RWPE1 (cell line): Measurements from ENCODE around the gene PPCDC.

Source experiments
- CTCF ChIA-PET: fragments of 350-600 bp; sonication (Branson Sonifier 250); formaldehyde crosslinking; extraction: SDS; loops from one replicate; lab custom pipeline; 2021; lab: Yijun Ruan, JAX
- POLR2A ChIA-PET: fragments of 400-600 bp; formaldehyde crosslinking; extraction: SDS; loops from one replicate; lab custom pipeline; 2020; ENCODE audit warnings: antibody characterized with exemption; ENCODE audit not compliant: low non-redundant PET; lab: Yijun Ruan, JAX
- DNase-seq: peaks from one replicate; pipeline ENCODE4 v3.0.0; 2012; ENCODE audit warnings: low spot score
- H3K27ac ChIP-seq: fragments of 450-650 bp; 2 replicates; pipeline ENCODE4 v1.5.1; 2017
- TF ChIP-seq, protein P1 (sequence below): fragments of 450-650 bp; conservative IDR thresholded peaks from 2 replicates; pipeline ENCODE4 v1.5.1; 2017; ENCODE audit warnings: low read depth, mild to moderate bottlenecking

The PPCDC gene

GRCh38 chr15:75029378-75030022 is 6.1 kb downstream of the PPCDC start:
- H3K27ac ChIP-seq: peak overlapping the region; percentile 90
- TF ChIP-seq, protein P1, sequence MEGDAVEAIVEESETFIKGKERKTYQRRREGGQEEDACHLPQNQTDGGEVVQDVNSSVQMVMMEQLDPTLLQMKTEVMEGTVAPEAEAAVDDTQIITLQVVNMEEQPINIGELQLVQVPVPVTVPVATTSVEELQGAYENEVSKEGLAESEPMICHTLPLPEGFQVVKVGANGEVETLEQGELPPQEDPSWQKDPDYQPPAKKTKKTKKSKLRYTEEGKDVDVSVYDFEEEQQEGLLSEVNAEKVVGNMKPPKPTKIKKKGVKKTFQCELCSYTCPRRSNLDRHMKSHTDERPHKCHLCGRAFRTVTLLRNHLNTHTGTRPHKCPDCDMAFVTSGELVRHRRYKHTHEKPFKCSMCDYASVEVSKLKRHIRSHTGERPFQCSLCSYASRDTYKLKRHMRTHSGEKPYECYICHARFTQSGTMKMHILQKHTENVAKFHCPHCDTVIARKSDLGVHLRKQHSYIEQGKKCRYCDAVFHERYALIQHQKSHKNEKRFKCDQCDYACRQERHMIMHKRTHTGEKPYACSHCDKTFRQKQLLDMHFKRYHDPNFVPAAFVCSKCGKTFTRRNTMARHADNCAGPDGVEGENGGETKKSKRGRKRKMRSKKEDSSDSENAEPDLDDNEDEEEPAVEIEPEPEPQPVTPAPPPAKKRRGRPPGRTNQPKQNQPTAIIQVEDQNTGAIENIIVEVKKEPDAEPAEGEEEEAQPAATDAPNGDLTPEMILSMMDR: peak; percentile 95
- CTCF ChIA-PET: interaction anchor here (0.6 to 4.3 kb wide), 14 partner anchors 18 to 277 kb away, joined by 3 to 134 read pairs (median 3); partner anchors contain the start of genes C15orf39 and RPP25
- DNase-seq: peak; percentile 92
- POLR2A ChIA-PET: interaction anchor here (1.4 to 1.5 kb wide), 2 partner anchors 172 to 175 kb away, joined by 3 to 5 read pairs; partner anchors contain the start of gene C15orf39

DNA sequence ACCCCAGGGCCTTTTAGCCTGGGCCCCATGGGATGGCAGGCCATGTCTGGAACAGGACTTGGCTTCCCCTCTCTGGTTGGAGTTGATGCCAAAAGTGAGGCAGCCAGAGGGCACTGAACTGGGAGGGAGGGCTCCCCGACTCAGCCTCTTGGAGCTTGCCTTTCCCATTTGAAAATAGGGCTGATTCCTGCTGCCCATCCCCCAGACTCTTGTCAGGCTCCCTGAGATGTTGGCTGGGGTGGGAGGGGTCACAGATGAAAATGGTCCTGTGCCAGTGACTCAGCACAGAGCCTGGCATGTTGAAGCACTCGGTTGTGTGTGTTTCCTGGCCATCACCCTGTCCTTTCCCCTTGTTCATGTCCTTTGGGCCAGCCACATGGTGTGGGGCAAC is 6.6 kb downstream of the PPCDC start:
- peak; percentile 52 for DNase-seq
- peak overlapping the region; percentile 90 for H3K27ac ChIP-seq
- CTCF ChIA-PET: interaction anchor here (0.7 to 4.3 kb wide), 8 partner anchors 36 to 245 kb away, joined by 3 to 134 read pairs (median 3); partner anchors contain the start of genes C15orf39 and RPP25
- POLR2A ChIA-PET: interaction anchor here (1.4 to 1.5 kb wide), 2 partner anchors 172 to 174 kb away, joined by 3 to 5 read pairs; partner anchors contain the start of gene C15orf39
- TF ChIP-seq, protein P1: no peak

DNA sequence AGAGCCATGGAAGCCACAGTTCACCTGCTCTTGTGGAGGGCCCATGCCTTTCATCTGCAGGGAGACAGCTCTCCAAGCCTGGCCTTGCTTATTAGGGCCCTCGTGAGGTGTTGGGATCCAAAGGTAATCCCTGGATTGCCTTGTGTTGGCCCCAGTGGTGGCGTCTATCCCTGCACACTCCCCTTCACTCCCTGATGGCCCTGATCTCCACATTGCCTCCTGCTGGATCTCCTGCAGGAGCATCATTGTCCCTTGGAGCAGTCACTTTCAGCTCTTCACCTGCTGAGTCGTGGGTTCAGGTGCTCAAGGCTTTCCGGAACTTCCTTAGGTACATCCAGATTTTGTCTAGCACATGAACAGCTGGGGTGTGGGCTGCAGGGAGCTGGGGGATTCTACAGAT is 7.0 kb downstream of the PPCDC start:
- POLR2A ChIA-PET: no interaction called here
- TF ChIP-seq, protein P1: no peak
- CTCF ChIA-PET: interaction anchor here (0.7 to 4.3 kb wide), 3 partner anchors 38 to 245 kb away, joined by 3 to 134 read pairs (median 5); partner anchors contain the start of gene C15orf39
- H3K27ac ChIP-seq: peak overlapping the region; percentile 90
- DNase-seq: no peak

DNA sequence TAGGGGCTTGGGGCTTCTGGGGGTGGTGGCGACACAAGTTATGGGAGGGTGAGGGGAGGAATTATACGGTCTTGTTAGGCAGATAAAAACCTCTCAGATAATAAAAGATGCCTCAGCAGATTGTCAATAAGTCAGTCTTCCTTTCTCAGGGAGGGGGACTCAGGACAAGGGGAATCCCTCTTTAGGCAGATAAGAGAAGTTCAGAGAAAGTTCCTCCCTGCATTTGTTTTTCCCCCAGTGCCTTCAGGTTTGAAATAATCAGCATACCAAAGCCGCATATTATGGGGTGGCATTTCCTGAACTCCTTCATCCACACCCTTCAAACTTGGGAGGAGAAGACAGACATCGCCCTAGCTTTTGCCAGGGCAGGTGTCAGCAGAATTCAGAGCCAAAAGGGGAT is 8.5 kb downstream of the PPCDC start:
- peak overlapping the region; percentile 90 for H3K27ac ChIP-seq
- TF ChIP-seq, protein P1: no peak
- ChIA-PET CTCF (interaction anchor here (0.8 to 4.3 kb wide), 2 partner anchors 34 to 174 kb away, joined by 3 to 134 read pairs; partner anchors contain the start of gene C15orf39), POLR2A (no interaction called here)
- DNase-seq: no peak

DNA sequence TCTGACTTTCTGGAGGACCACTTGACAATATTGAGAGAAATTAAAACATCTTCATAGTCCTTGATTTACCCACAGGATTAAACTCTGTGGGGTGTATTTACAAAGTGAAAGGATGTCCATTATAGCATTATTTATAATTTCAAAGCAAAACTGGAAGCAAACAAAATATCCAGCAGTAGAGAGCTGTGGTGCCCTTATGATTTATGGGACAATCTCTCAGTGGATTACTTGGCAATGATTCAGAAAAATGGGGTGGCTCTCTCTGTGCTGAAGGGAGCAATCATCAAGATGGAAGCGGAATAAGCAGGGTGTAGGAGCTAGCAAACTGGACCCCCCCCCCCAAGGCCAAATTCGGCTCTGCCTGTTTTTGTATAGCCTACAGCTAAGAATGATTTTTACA is 9.0 kb downstream of the PPCDC start:
- no peak for DNase-seq
- CTCF ChIA-PET: interaction anchor here (4.3 kb wide), 1 partner anchor 173 kb away, joined by 134 read pairs; the partner anchor contains the start of gene C15orf39
- TF ChIP-seq, protein P1: no peak
- POLR2A ChIA-PET: interaction anchor here (0.7 kb wide), 1 partner anchor 8 kb away, joined by 3 read pairs; no protein-coding TSS in a partner anchor
- peak overlapping the region; percentile 90; the same call in 1 of the 2 replicates for H3K27ac ChIP-seq

DNA sequence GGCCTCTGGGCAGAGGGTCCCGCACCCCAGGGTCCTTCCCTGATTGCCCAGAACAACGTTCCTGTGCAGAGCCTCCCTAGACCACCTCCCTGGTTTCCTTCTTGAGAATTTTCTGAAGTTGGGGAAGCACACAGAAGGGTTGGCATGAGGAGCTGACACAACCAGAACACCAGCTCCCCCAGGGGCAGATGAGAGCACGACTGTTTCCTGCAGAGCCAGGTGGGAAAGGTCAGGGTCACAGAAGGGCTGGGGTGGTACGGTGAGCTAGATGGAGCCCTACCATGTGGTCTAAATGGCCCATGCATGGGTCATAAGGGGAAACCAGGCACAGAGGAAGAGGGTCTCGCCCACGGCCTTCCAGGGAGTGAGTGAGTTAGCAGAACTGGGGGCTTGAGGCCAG is 10.4 kb downstream of the PPCDC start:
- no peak for DNase-seq
- ChIA-PET CTCF (interaction anchor here (0.5 to 1.9 kb wide), 4 partner anchors 9 to 253 kb away, joined by 4 to 10 read pairs (median 6); partner anchors contain the start of gene C15orf39), POLR2A (no interaction called here)
- no peak overlapping the region for H3K27ac ChIP-seq
- TF ChIP-seq, protein P1: no peak
